GM12872 (cell line): Measurements from ENCODE around the gene ARID1A.

Experiments
- CTCF ChIP-seq: IDR thresholded peaks from 3 replicates; pipeline ENCODE4 v1.5.1; 2011; ENCODE audit warnings: low read depth, mild to moderate bottlenecking, low read length, moderate library complexity; ENCODE audit not compliant: insufficient read depth

ARID1A gene

GRCh38 chr1:26690157-26690556, 5.7 kb upstream of the ARID1A start:
- no peak for TF ChIP-seq CTCF

GRCh38 chr1:26690576-26691031, 5.2 kb upstream of the ARID1A start:
- TF ChIP-seq CTCF, result no peak

- TF ChIP-seq CTCF, result peak; percentile 26; the same call in 1 of the 3 replicates
Measured at GRCh38 chr1:26692211-26692792, 3.5 kb upstream of the ARID1A start.

GRCh38 chr1:26692793-26693490, 2.9 kb upstream of the ARID1A start:
- no peak for TF ChIP-seq CTCF

- no peak for TF ChIP-seq CTCF
Measured at GRCh38 chr1:26693599-26694572, 1.9 kb upstream of the ARID1A start.

- TF ChIP-seq CTCF, result no peak
Measured at GRCh38 chr1:26694638-26695355, 1.0 kb upstream of the ARID1A start.

- TF ChIP-seq CTCF, result no peak
Measured at GRCh38 chr1:26696119-26696653, 371 bp downstream of the ARID1A start.
